T-cell (primary cell): ENCODE data around the gene EVX1. TPM values are rescaled to one million over a fixed set of nuclear protein-coding genes. Genes with fewer than 3 reads are reported as not detected.

ENCODE experiments used
- ATAC-seq, 4 experiments: fragments of 200-7000 bp in 3 of 4; fragments of 150-1000 bp in 1 of 4; cut with Tn5 transposase; replicated peaks in 1 of 4; 1 replicate in 3 of 4; 2 replicates in 1 of 4; pipeline ENCODE4 v1.10.0; 2021; ENCODE audit warnings: moderate library complexity in 3 of 4, mild to moderate bottlenecking in 2 of 4, moderate number of reproducible peaks in 1 of 4
- CTCF ChIA-PET, 2 donors: fragments of 300-600 bp; sonication (Branson Sonifier 250); formaldehyde crosslinking; loops; one replicate each; lab custom pipeline; 2022; ENCODE audit warnings: antibody characterized with exemption in 2 of 2; lab: Charles Lee
- POLR2A ChIA-PET, 2 donors: fragments of 300-600 bp; sonication (Branson Sonifier 250); formaldehyde crosslinking; loops; one replicate each; lab custom pipeline; 2022; ENCODE audit warnings: antibody characterized with exemption in 2 of 2; lab: Charles Lee
- DNase-seq, 35 experiments: peaks; one replicate each; pipeline versions ENCODE4 v3.0.0 to v3.0.0-alpha.2; 2013 to 2023
- H3K27ac ChIP-seq: one replicate; pipeline ENCODE4 v1.5.1; 2013; ENCODE audit warnings: low read length
- H3K27me3 ChIP-seq, 2 experiments: replicated peaks in 1 of 2; 1 replicate in 1 of 2; 2 replicates in 1 of 2; pipeline versions ENCODE4 v1.6.1 to v1.7.0; 2013; ENCODE audit warnings: low read length in 1 of 2, mixed read lengths in 1 of 2; ENCODE audit not compliant: control insufficient read depth in 2 of 2, insufficient read depth in 2 of 2; ENCODE audit errors: extremely low read depth in 1 of 2
- H3K36me3 ChIP-seq, 2 donors: 1 replicate in 1 of 2; 2 replicates in 1 of 2; pipeline versions ENCODE4 v1.6.1 to v1.7.0; 2013; ENCODE audit warnings: low read length in 1 of 2; ENCODE audit not compliant: control insufficient read depth in 2 of 2, insufficient read depth in 1 of 2; ENCODE audit errors: extremely low read depth in 1 of 2
- H3K4me1 ChIP-seq, 2 experiments: 1 replicate in 1 of 2; 2 replicates in 1 of 2; pipeline versions ENCODE4 v1.6.1 to v1.7.0; 2013; ENCODE audit warnings: low read length in 2 of 2, mixed read lengths in 1 of 2; ENCODE audit not compliant: insufficient read depth in 2 of 2, control insufficient read depth in 1 of 2; ENCODE audit errors: extremely low read depth in 1 of 2
- H3K4me3 ChIP-seq, 2 donors: 1 replicate in 1 of 2; 2 replicates in 1 of 2; pipeline versions ENCODE4 v1.5.1 to v1.7.0; 2013; ENCODE audit warnings: mild to moderate bottlenecking in 2 of 2, low read length in 1 of 2, moderate library complexity in 1 of 2; ENCODE audit not compliant: control insufficient read depth in 1 of 2; ENCODE audit errors: extremely low read depth in 1 of 2
- H3K9me3 ChIP-seq: 2 replicates; pipeline ENCODE4 v1.7.0; 2013
- H3K27ac Mint-ChIP-seq, 2 donors: one replicate each; pipeline ENCODE4 v1.8.0; 2020 to 2021; ENCODE audit warnings: mild to moderate bottlenecking in 2 of 2, mixed read lengths in 2 of 2
- H3K27me3 Mint-ChIP-seq, 2 donors: one replicate each; pipeline ENCODE4 v1.8.0; 2021 to 2022; ENCODE audit warnings: mixed read lengths in 2 of 2
- H3K36me3 Mint-ChIP-seq: one replicate; pipeline ENCODE4 v1.8.0; 2021; ENCODE audit warnings: mixed read lengths
- H3K4me1 Mint-ChIP-seq, 3 donors: one replicate each; pipeline ENCODE4 v1.8.0; 2020 to 2022; ENCODE audit warnings: mixed read lengths in 3 of 3, mild to moderate bottlenecking in 1 of 3
- H3K4me3 Mint-ChIP-seq, 3 donors: one replicate each; pipeline ENCODE4 v1.8.0; 2020 to 2022; ENCODE audit warnings: mild to moderate bottlenecking in 3 of 3, mixed read lengths in 3 of 3, moderate library complexity in 3 of 3
- H3K9me3 Mint-ChIP-seq, 3 donors: one replicate each; pipeline ENCODE4 v1.8.0; 2020 to 2022; ENCODE audit warnings: mixed read lengths in 3 of 3
- WGBS: methylation state at CpG from one replicate; pipeline ENCODE4 v1.1.5; 2013; ENCODE audit warnings: missing lambda C conversion rate; ENCODE audit not compliant: insufficient coverage; 5-methylcytosine and 5-hydroxymethylcytosine counted together
- total RNA-seq, 35 experiments: library from RNA in 6 of 35; stranded (reverse) in 6 of 35; fragments of 120-200 nt in 1 of 35; gene quantifications; one replicate each; pipeline versions ENCODE4 v1.2.1 to v1.2.4 and lab custom pipeline; 2013 to 2026

The EVX1 gene
- total RNA-seq, 5 donors from 2014 or later (not counting 1 experiment from before 2014, with no cell fraction given): 0.16 TPM; not detected in 4

DNA sequence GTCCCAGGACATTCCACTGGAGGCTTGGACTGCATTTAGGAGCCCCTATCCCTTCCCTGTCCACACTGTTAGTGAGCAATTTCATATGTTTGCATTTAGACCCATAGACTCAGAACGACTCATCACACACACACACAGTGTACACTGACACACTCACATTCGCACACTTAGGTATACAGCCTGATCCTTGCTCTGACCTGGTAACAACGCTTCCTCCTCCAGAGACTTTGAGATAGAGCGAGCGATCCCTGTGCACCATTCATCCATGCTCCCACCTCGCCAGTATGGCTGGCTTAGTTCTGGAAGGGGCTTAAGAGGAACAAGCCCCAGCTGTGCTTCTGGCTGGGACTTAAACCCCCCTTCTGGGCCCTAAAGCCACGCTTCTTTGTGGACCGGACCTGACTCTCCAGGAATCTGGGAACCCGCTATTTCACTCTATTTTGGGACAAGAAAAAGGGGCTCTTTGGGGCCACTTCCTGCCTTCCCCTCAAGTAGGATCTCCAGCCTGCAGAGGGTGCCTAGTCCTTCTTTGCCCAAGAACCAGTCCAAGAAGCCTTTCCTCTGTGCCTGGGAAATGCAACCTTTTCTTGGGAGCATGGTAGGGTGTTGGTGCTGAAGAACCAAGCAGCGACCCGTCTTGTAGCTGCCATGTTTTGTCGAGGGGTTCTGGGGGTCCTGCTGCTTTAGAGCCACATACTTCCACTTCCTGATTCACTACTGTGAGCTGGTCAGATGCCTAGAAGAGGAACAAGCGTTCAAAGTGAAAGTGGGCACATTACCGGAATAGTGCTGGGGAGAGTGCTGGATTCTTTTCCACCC is 41.6 kb upstream of the EVX1 start:
- H3K27me3 ChIP-seq: peaks cover 39 to 76% of the 10 kb centered on the region in 2 experiments
- Mint-ChIP-seq H3K27me3 (peaks cover 81 to 86% of the 10 kb centered on the region in 2 donors), H3K4me1 (peaks cover 50 to 54% (median 51%) of the 10 kb centered on the region in 3 donors), H3K9me3 (no peaks in the 10 kb centered on the region), H3K4me3 (peak overlapping the region; percentile 65 to 71 (median 68)), H3K27ac (no peak overlapping the region), H3K36me3 (no peaks in the 10 kb centered on the region)
- H3K36me3 ChIP-seq: no peaks in the 10 kb centered on the region
- H3K9me3 ChIP-seq: no peaks in the 10 kb centered on the region
- ChIA-PET POLR2A (no interaction called here), CTCF (no interaction called here)
- peaks cover 6 to 55% of the 10 kb centered on the region in 2 experiments for H3K4me1 ChIP-seq
- 10% methylated on average over 6 of the region's 14 CpGs for WGBS
- H3K27ac ChIP-seq: no peak overlapping the region
- peak in 2 of 35 experiments; percentile 11 to 18 for DNase-seq
- no peak for ATAC-seq
- H3K4me3 ChIP-seq: peak overlapping the region in 1 of 2 donors; percentile 49

DNA sequence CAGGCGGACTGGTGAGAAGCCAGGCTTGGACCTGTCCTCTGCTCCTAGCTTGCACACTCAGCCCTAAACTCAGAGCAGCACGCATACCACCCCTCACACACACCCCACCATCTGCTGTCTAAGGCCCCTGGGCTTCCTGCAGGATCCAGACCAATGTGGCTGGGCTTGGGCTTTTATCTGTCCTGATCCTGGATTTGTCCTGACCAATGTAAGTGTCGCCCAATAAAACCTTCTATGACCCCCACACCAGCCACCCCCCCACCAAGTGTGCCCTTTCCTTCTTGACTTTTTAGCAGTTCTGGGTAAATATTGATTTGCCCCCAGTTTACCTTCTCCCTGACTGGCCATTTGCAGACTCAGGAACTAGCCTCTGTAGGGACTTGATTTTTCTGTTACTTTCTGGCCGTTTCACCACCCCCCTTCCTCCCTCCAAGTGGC is 41.0 kb upstream of the EVX1 start:
- peaks cover 82 to 87% of the 10 kb centered on the region in 2 donors for H3K27me3 Mint-ChIP-seq
- DNase-seq: no peak
- Histone ChIP-seq H3K4me1 (peaks cover 6 to 55% of the 10 kb centered on the region in 2 experiments), H3K36me3 (no peaks in the 10 kb centered on the region), H3K27ac (no peak overlapping the region), H3K27me3 (peaks cover 39 to 80% of the 10 kb centered on the region in 2 experiments), H3K9me3 (no peaks in the 10 kb centered on the region), H3K4me3 (no peak overlapping the region)
- ChIA-PET POLR2A (no interaction called here), CTCF (no interaction called here)
- 4% methylated on average over 3 of the region's 4 CpGs for WGBS
- H3K4me3 Mint-ChIP-seq: peak overlapping the region in 2 of 3 donors; percentile 68 to 71
- no peaks in the 10 kb centered on the region for H3K36me3 Mint-ChIP-seq
- H3K4me1 Mint-ChIP-seq: peaks cover 51 to 55% (median 52%) of the 10 kb centered on the region in 3 donors
- peak overlapping the region in 1 of 2 donors; percentile 49 for H3K27ac Mint-ChIP-seq
- no peaks in the 10 kb centered on the region for H3K9me3 Mint-ChIP-seq
- ATAC-seq: no peak

DNA sequence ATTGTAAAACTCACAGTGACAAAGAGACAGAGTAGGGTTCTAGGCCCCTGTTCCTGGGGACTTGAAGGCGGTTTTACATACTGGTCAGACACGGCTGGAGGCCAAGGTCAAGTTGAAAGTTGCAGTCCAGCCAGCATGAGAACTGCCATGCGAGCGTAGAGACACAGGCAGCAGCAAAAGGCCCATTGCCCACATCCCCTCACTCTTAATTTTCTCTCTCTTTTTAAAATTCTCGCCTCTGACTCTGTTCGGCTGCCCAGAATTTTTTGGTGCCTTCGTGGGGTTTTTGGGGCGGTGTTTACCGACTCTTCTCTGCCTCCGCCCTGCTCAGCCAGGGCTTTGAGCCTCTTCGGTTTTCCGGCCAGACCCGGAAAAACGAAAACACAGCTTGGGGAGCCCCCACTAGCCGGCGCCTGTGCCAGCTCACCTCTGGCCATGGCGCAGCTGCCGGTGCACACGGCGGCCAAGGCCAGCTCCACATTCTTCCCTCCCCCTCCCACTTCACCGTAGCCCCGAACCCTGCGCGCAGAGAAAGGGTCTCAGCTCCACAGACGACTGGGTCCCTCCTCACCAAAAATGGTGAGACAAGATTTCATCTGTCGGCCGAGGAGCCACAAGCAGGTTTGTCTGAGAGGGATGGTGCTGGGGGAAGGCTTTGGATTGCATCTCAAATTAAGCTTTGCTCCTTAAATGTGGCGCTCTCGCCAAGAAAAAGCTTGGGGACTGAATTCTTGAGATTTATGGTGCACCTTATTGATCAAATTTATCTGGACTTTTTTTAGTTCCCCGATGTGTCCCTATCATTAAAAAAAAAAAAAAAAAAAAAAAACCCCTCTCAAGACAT is 40.4 kb upstream of the EVX1 start:
- Mint-ChIP-seq H3K27ac (peak overlapping the region in 1 of 2 donors; percentile 49), H3K4me3 (peak overlapping the region in 1 of 3 donors; percentile 71), H3K36me3 (no peaks in the 10 kb centered on the region), H3K9me3 (no peaks in the 10 kb centered on the region), H3K27me3 (peaks cover 84 to 88% of the 10 kb centered on the region in 2 donors), H3K4me1 (peaks cover 51 to 55% (median 52%) of the 10 kb centered on the region in 3 donors)
- Histone ChIP-seq H3K36me3 (no peaks in the 10 kb centered on the region), H3K4me1 (peaks cover 6 to 55% of the 10 kb centered on the region in 2 experiments), H3K27me3 (peaks cover 40 to 80% of the 10 kb centered on the region in 2 experiments), H3K9me3 (no peaks in the 10 kb centered on the region), H3K4me3 (no peak overlapping the region), H3K27ac (no peak overlapping the region)
- 11% methylated on average over 17 of the region's 30 CpGs for WGBS
- DNase-seq: no peak
- ChIA-PET POLR2A (no interaction called here), CTCF (no interaction called here)
- no peak for ATAC-seq

GRCh38 chr7:27202862-27203134 is 39.8 kb upstream of the EVX1 start:
- POLR2A ChIA-PET: no interaction called here
- H3K4me1 ChIP-seq: peaks cover 6 to 55% of the 10 kb centered on the region in 2 experiments
- H3K9me3 Mint-ChIP-seq: no peaks in the 10 kb centered on the region

DNA sequence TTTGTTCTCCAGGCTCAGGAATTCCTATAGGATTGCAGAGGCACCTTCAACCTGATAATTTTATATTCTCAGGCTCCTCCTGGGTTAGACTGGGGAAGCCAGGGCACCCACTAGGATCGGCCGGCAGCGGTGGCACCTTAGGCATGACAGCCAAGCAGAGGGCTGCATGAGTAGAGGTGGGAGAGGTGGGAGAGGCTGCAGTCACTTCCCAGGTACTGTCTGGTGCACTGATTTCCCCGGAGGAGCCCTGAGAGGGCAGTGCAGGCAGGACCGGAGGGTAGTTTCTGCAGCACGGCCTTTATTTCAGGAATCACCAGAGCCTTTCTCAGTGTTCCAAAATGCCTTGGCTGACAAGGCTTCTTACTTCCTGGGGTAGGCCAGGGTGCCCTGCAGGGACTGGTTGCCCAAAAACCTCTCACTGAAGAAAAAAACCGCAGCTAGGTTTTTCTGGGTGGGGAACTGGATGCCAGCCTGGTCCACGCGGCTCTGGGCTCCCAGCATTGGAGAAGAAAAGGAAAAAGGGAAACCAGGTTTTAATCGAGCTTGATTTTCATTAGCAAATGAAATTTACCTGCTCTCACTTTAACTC is 39.1 kb upstream of the EVX1 start:
- no peaks in the 10 kb centered on the region for H3K9me3 Mint-ChIP-seq
- CTCF ChIA-PET: no interaction called here
- Histone ChIP-seq H3K4me3 (no peak overlapping the region), H3K9me3 (no peaks in the 10 kb centered on the region), H3K36me3 (no peaks in the 10 kb centered on the region), H3K4me1 (peaks cover 6 to 51% of the 10 kb centered on the region in 2 experiments), H3K27me3 (peaks cover 37 to 82% of the 10 kb centered on the region in 2 experiments), H3K27ac (no peak overlapping the region)
- ATAC-seq (no peak), DNase-seq (no peak)
- peaks cover 43 to 49% (median 46%) of the 10 kb centered on the region in 3 donors for H3K4me1 Mint-ChIP-seq
- H3K27me3 Mint-ChIP-seq: peaks cover 81 to 85% of the 10 kb centered on the region in 2 donors
- POLR2A ChIA-PET: no interaction called here
- WGBS: 18% methylated on average over 7 of the region's 10 CpGs
- H3K4me3 Mint-ChIP-seq: peak overlapping the region in 1 of 3 donors; percentile 6
- H3K36me3 Mint-ChIP-seq: no peaks in the 10 kb centered on the region
- peak overlapping the region in 1 of 2 donors; percentile 37 for H3K27ac Mint-ChIP-seq

More at GRCh38 chr7:27202862-27203134, 39.8 kb upstream of the EVX1 start:
- CTCF ChIA-PET: no interaction called here
- no peak overlapping the region for H3K27ac ChIP-seq
- Mint-ChIP-seq H3K4me3 (no peak overlapping the region), H3K27ac (peak overlapping the region in 1 of 2 donors; percentile 43), H3K36me3 (no peaks in the 10 kb centered on the region), H3K27me3 (peaks cover 84 to 87% of the 10 kb centered on the region in 2 donors), H3K4me1 (peaks cover 49 to 55% (median 51%) of the 10 kb centered on the region in 3 donors)
- H3K4me3 ChIP-seq: no peak overlapping the region
- H3K27me3 ChIP-seq: peaks cover 35 to 82% of the 10 kb centered on the region in 2 experiments
- DNase-seq (no peak), ATAC-seq (no peak)
- no peaks in the 10 kb centered on the region for H3K9me3 ChIP-seq
- no peaks in the 10 kb centered on the region for H3K36me3 ChIP-seq
- no CpG with 5 or more reads among the region's 3 CpGs for WGBS
